CD4-positive, alpha-beta memory T cell (primary cell): ENCODE results near the gene AFDN. TPM values are rescaled to one million over a fixed set of nuclear protein-coding genes. Genes with fewer than 3 reads are reported as not detected.
"Not testable (repeated sequence)": the region's sequence is repeated elsewhere in the genome, so short reads cannot be mapped to it uniquely, and the experiment has no call there.

Experiments used
- CTCF ChIA-PET: fragments of 350-600 bp; sonication (Branson Sonifier 250); formaldehyde crosslinking; loops from one replicate; lab custom pipeline; 2021; ENCODE audit warnings: inconsistent platforms; ENCODE audit not compliant: partially characterized antibody; lab: Charles Lee
- POLR2A ChIA-PET: fragments of 350-600 bp; sonication (Branson Sonifier 250); formaldehyde crosslinking; loops from one replicate; lab custom pipeline; 2021; ENCODE audit not compliant: partially characterized antibody; lab: Charles Lee
- DNase-seq, 5 donors: peaks; one replicate each; pipeline versions ENCODE4 v3.0.0 to v3.0.0-alpha.2; 2020 to 2022; ENCODE audit warnings: mixed read lengths in 1 of 5
- H3K27ac ChIP-seq: one replicate; pipeline ENCODE4 v1.7.0; 2013; ENCODE audit warnings: low read depth, low read length
- H3K27me3 ChIP-seq: 2 replicates; pipeline ENCODE4 v1.7.0; 2013; ENCODE audit warnings: mild to moderate bottlenecking, low read length, moderate library complexity; ENCODE audit not compliant: insufficient read depth
- H3K36me3 ChIP-seq: 2 replicates; pipeline ENCODE4 v1.7.0; 2013; ENCODE audit warnings: mild to moderate bottlenecking, low read length, moderate library complexity; ENCODE audit not compliant: insufficient read depth
- H3K4me1 ChIP-seq: 2 replicates; pipeline ENCODE4 v1.7.0; 2013; ENCODE audit warnings: mild to moderate bottlenecking, low read length, moderate library complexity; ENCODE audit not compliant: insufficient read depth
- H3K4me3 ChIP-seq, 2 donors: one replicate each; pipeline ENCODE4 v1.7.0; 2013; ENCODE audit warnings: low read length in 2 of 2, mild to moderate bottlenecking in 1 of 2
- H3K9me3 ChIP-seq, 2 donors: one replicate each; pipeline ENCODE4 v1.7.0; 2013; ENCODE audit warnings: low read length in 2 of 2, control low read depth in 1 of 2; ENCODE audit not compliant: control insufficient read depth in 1 of 2
- H3K27ac Mint-ChIP-seq, 7 donors: one replicate each; pipeline ENCODE4 v1.8.0; 2020 to 2021; ENCODE audit warnings: mixed read lengths in 7 of 7, mild to moderate bottlenecking in 6 of 7, inconsistent platforms in 3 of 7, moderate library complexity in 3 of 7
- H3K27me3 Mint-ChIP-seq, 2 donors: one replicate each; pipeline ENCODE4 v1.8.0; 2020 to 2021; ENCODE audit warnings: mixed read lengths in 2 of 2
- H3K36me3 Mint-ChIP-seq, 2 donors: one replicate each; pipeline ENCODE4 v1.8.0; 2020 to 2021; ENCODE audit warnings: mixed read lengths in 2 of 2, inconsistent platforms in 1 of 2, mild to moderate bottlenecking in 1 of 2
- H3K4me1 Mint-ChIP-seq, 4 donors: one replicate each; pipeline ENCODE4 v1.8.0; 2020 to 2021; ENCODE audit warnings: mixed read lengths in 4 of 4, mild to moderate bottlenecking in 1 of 4
- H3K4me3 Mint-ChIP-seq, 8 donors: one replicate each; pipeline ENCODE4 v1.8.0; 2020 to 2021; ENCODE audit warnings: mixed read lengths in 8 of 8, mild to moderate bottlenecking in 7 of 8, moderate library complexity in 6 of 8, inconsistent platforms in 3 of 8
- H3K9me3 Mint-ChIP-seq, 8 donors: one replicate each; pipeline ENCODE4 v1.8.0; 2020 to 2021; ENCODE audit warnings: mixed read lengths in 8 of 8, mild to moderate bottlenecking in 5 of 8, inconsistent platforms in 3 of 8, moderate library complexity in 1 of 8
- intact Hi-C: fragments of 100-400 bp; cut with micrococcal nuclease; formaldehyde crosslinking; loops from one replicate; pipeline ENCODE4 v1.15.1; 2023
- polyA plus RNA-seq, 2 donors: library from polyadenylated mRNA; unstranded; fragments of 300-500 nt; fragmentation: Illumina TruSeq; gene quantifications; one replicate each; pipeline ENCODE4 v1.2.3, GENCODE V29; 2021
- total RNA-seq, 2 experiments: library from RNA; stranded (reverse); gene quantifications; one replicate each; pipeline ENCODE4 v1.2.3, GENCODE V29; 2021

AFDN gene
- total and polyA plus RNA-seq, 4 experiments from 2014 or later = 1.4 to 24.3 (median 15.3) TPM

- no peak overlapping the region for H3K4me3 Mint-ChIP-seq
- no peaks in the 10 kb centered on the region for H3K36me3 Mint-ChIP-seq
- no peaks in the 10 kb centered on the region for H3K4me1 ChIP-seq
- H3K4me1 Mint-ChIP-seq = no peaks in the 10 kb centered on the region
- H3K36me3 ChIP-seq = no peaks in the 10 kb centered on the region
- H3K9me3 ChIP-seq = no peaks in the 10 kb centered on the region
- DNase-seq = no peak
- ChIA-PET POLR2A (no interaction called here), CTCF (no interaction called here)
- intact Hi-C loops = no loop called here
- H3K27ac ChIP-seq = no peak overlapping the region
- H3K9me3 Mint-ChIP-seq = peaks cover 0 to 3% (median 0%) of the 10 kb centered on the region in 8 donors
- H3K27me3 ChIP-seq = no peaks in the 10 kb centered on the region
- no peak overlapping the region for H3K27ac Mint-ChIP-seq
- peaks cover 11 to 15% of the 10 kb centered on the region in 2 donors for H3K27me3 Mint-ChIP-seq
- H3K4me3 ChIP-seq = no peak overlapping the region
Measured at GRCh38 chr6:167996424-167997199, 169.9 kb downstream of the AFDN start.

DNA sequence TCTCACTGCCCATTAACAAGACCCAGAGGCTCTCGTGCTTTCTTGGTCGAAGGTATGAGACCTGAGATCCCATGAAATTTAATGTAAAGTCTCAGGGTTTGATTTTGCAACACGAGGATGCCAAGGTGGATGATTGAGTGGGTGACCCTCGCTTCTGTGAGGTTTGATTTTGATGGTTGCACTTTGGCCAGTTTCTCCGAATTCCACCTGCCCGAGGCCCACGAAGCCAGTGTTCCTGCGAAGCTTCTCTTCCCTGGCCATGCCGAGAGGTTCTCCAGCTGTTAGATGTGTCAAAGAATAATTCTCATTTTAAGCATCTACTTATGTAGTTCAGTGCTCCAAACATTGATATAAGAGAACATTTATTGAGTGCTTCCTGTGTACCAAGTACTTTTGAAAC lies 170.9 kb downstream of the AFDN start, which contains the start of gene KIF25:
Gene KIF25, plus strand, starts transcription at position 30 of the 400 bp plus-strand sequence. CDS start 31,915 bp downstream, outside the sequence.
- Histone ChIP-seq H3K27me3 (no peaks in the 10 kb centered on the region), H3K36me3 (no peaks in the 10 kb centered on the region), H3K27ac (no peak within 1 kb of the TSS), H3K4me3 (no peak within 1 kb of the TSS), H3K4me1 (no peaks in the 10 kb centered on the region), H3K9me3 (no peaks in the 10 kb centered on the region)
- no peaks in the 10 kb centered on the region for H3K36me3 Mint-ChIP-seq
- POLR2A ChIA-PET = no interaction called here
- no peak within 1 kb of the TSS for H3K4me3 Mint-ChIP-seq
- intact Hi-C loops = no loop called here
- H3K4me1 Mint-ChIP-seq = no peaks in the 10 kb centered on the region
- DNase-seq = no peak
- no peak within 1 kb of the TSS for H3K27ac Mint-ChIP-seq
- H3K9me3 Mint-ChIP-seq = peaks cover 0 to 3% (median 0%) of the 10 kb centered on the region in 8 donors
- H3K27me3 Mint-ChIP-seq = peaks cover 11 to 15% of the 10 kb centered on the region in 2 donors
- CTCF ChIA-PET = no interaction called here

- no peak overlapping the region for H3K27ac ChIP-seq
- H3K4me3 Mint-ChIP-seq = no peak overlapping the region
- no peaks in the 10 kb centered on the region for H3K36me3 ChIP-seq
- H3K36me3 Mint-ChIP-seq = no peaks in the 10 kb centered on the region
- no peak overlapping the region for H3K4me3 ChIP-seq
- H3K27ac Mint-ChIP-seq = no peak overlapping the region
- H3K27me3 Mint-ChIP-seq = peaks cover 9 to 15% of the 10 kb centered on the region in 2 donors
- no peaks in the 10 kb centered on the region for H3K4me1 ChIP-seq
- no peaks in the 10 kb centered on the region for H3K4me1 Mint-ChIP-seq
- ChIA-PET POLR2A (no interaction called here), CTCF (no interaction called here)
- no peaks in the 10 kb centered on the region for H3K9me3 ChIP-seq
- peaks cover 0 to 3% (median 0%) of the 10 kb centered on the region in 8 donors for H3K9me3 Mint-ChIP-seq
- intact Hi-C loops = no loop called here
- DNase-seq = no peak
- no peaks in the 10 kb centered on the region for H3K27me3 ChIP-seq
Measured at GRCh38 chr6:167998215-167998614, 171.5 kb downstream of the AFDN start.

- Mint-ChIP-seq H3K9me3 (peaks cover 0 to 2% (median 0%) of the 10 kb centered on the region in 8 donors), H3K27me3 (peaks cover 5 to 11% of the 10 kb centered on the region in 2 donors), H3K27ac (no peak overlapping the region), H3K4me1 (no peaks in the 10 kb centered on the region), H3K36me3 (no peaks in the 10 kb centered on the region), H3K4me3 (no peak overlapping the region)
- Histone ChIP-seq H3K36me3 (no peaks in the 10 kb centered on the region), H3K4me3 (no peak overlapping the region), H3K27ac (no peak overlapping the region), H3K27me3 (no peaks in the 10 kb centered on the region), H3K9me3 (no peaks in the 10 kb centered on the region), H3K4me1 (no peaks in the 10 kb centered on the region)
- ChIA-PET POLR2A (no interaction called here), CTCF (no interaction called here)
- intact Hi-C loops = no loop called here
- DNase-seq = no peak
Measured at GRCh38 chr6:168000198-168001028, 173.7 kb downstream of the AFDN start.

GRCh38 chr6:168001029-168001332 lies 174.3 kb downstream of the AFDN start:
- Histone ChIP-seq H3K4me3 (no peak overlapping the region), H3K27me3 (no peaks in the 10 kb centered on the region), H3K9me3 (no peaks in the 10 kb centered on the region), H3K4me1 (no peaks in the 10 kb centered on the region), H3K36me3 (no peaks in the 10 kb centered on the region), H3K27ac (no peak overlapping the region)
- no peak for DNase-seq
- POLR2A ChIA-PET = no interaction called here
- peaks cover 5 to 11% of the 10 kb centered on the region in 2 donors for H3K27me3 Mint-ChIP-seq
- intact Hi-C loops = no loop called here
- CTCF ChIA-PET = no interaction called here
- H3K4me3 Mint-ChIP-seq = no peak overlapping the region
- no peak overlapping the region for H3K27ac Mint-ChIP-seq
- peaks cover 0 to 2% (median 0%) of the 10 kb centered on the region in 8 donors for H3K9me3 Mint-ChIP-seq
- no peaks in the 10 kb centered on the region for H3K4me1 Mint-ChIP-seq
- no peaks in the 10 kb centered on the region for H3K36me3 Mint-ChIP-seq

DNA sequence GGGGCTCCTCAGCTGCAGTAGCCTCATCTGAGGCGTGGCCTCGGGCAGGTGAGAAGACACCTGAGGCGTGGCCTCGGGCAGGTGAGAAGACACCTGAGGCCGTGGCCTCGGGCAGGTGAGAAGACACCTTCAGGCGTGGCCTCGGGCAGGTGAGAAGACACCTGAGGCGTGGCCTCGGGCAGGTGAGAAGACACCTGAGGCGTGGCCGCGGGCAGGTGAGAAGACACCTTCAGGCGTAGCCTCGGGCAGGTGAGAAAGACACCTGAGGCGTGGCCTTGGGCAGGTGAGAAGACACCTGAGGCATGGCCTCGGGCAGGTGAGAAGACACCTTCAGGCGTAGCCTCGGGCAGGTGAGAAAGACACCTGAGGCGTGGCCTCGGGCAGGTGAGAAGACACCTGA lies 174.8 kb downstream of the AFDN start:
- H3K9me3 Mint-ChIP-seq, H3K4me3 Mint-ChIP-seq, DNase-seq, H3K27me3 ChIP-seq, H3K4me1 ChIP-seq, H3K36me3 Mint-ChIP-seq, H3K4me3 ChIP-seq, H3K4me1 Mint-ChIP-seq, H3K27ac ChIP-seq, H3K36me3 ChIP-seq, CTCF ChIA-PET, H3K27ac Mint-ChIP-seq, H3K9me3 ChIP-seq, POLR2A ChIA-PET, intact Hi-C loops: not testable (repeated sequence)
- H3K27me3 Mint-ChIP-seq = peaks cover 5 to 11% of the 10 kb centered on the region in 2 donors

DNA sequence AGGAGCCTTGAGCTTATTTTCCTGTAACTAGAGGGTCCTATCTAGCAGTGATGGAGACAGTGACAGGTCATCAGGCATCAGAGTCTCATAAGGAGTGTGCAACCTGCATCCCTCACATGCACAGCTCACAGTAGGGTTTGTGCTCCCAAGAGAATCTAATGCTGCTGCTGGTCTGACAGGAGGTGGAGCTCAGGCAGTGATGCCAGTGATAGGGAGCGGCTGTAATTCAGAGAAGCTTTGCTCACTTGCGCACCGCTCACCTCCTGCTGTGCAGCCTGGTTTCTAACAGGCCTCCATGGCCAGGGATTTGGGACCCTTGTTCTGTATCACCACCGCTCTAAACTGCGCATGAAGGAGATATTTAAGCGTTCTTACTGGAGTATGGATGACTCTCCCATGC lies 176.1 kb downstream of the AFDN start:
- DNase-seq = no peak
- no peaks in the 10 kb centered on the region for H3K27me3 ChIP-seq
- ChIA-PET POLR2A (no interaction called here), CTCF (no interaction called here)
- Mint-ChIP-seq H3K36me3 (no peaks in the 10 kb centered on the region), H3K4me1 (no peaks in the 10 kb centered on the region), H3K9me3 (peaks cover 0 to 2% (median 0%) of the 10 kb centered on the region in 8 donors), H3K27ac (peak overlapping the region in 1 of 7 donors; percentile 8), H3K4me3 (no peak overlapping the region), H3K27me3 (peaks cover under 1 to 7% of the 10 kb centered on the region in 2 donors)
- no peaks in the 10 kb centered on the region for H3K36me3 ChIP-seq
- H3K27ac ChIP-seq = no peak overlapping the region
- intact Hi-C loops = no loop called here
- no peaks in the 10 kb centered on the region for H3K9me3 ChIP-seq
- H3K4me3 ChIP-seq = no peak overlapping the region
- H3K4me1 ChIP-seq = no peaks in the 10 kb centered on the region
